Karpas-422 (cell line): ENCODE measurements around the gene USP22. TPM values are rescaled to one million over a fixed set of nuclear protein-coding genes. Genes with fewer than 3 reads are reported as not detected.

Source experiments
- DNase-seq: peaks from one replicate; pipeline ENCODE4 v3.0.0-alpha.2; 2015
- H2AFZ ChIP-seq: fragments of 200-600 bp; sonication (generic); 2 replicates; pipeline ENCODE4 v1.6.1; 2014; ENCODE audit warnings: antibody characterized with exemption, low read length, mixed read lengths
- H3K27ac ChIP-seq: fragments of 200-600 bp; sonication (generic); 2 replicates; pipeline ENCODE4 v1.5.1; 2014; ENCODE audit warnings: mild to moderate bottlenecking, low read length, moderate library complexity
- H3K27me3 ChIP-seq: fragments of 200-600 bp; sonication (generic); 2 replicates; pipeline ENCODE4 v1.6.1; 2014; ENCODE audit warnings: low read length, mixed read lengths
- H3K36me3 ChIP-seq: fragments of 200-600 bp; sonication (generic); 2 replicates; pipeline ENCODE4 v1.6.1; 2014; ENCODE audit warnings: low read length, mixed read lengths; ENCODE audit not compliant: insufficient read depth
- H3K4me1 ChIP-seq: fragments of 200-600 bp; sonication (generic); 2 replicates; pipeline ENCODE4 v1.6.1; 2014; ENCODE audit warnings: mild to moderate bottlenecking, low read length, mixed read lengths
- H3K4me2 ChIP-seq: fragments of 200-600 bp; sonication (generic); 2 replicates; pipeline ENCODE4 v1.6.1; 2014; ENCODE audit warnings: low read length, low read depth, mild to moderate bottlenecking; ENCODE audit not compliant: poor library complexity, severe bottlenecking
- H3K4me3 ChIP-seq: fragments of 200-600 bp; sonication (generic); 2 replicates; pipeline ENCODE4 v1.5.1; 2014; ENCODE audit warnings: mild to moderate bottlenecking, antibody characterized with exemption, low read length, mixed read lengths
- H3K79me2 ChIP-seq: fragments of 200-600 bp; sonication (generic); 2 replicates; pipeline ENCODE4 v1.6.1; 2014; ENCODE audit warnings: mild to moderate bottlenecking, low read length, mixed read lengths
- H3K9ac ChIP-seq: fragments of 200-600 bp; sonication (generic); 2 replicates; pipeline ENCODE4 v1.6.0; 2014; ENCODE audit warnings: low read length
- H3K9me2 ChIP-seq: fragments of 200-600 bp; sonication (generic), shearing (Covaris generic); replicated peaks from 2 replicates; pipeline ENCODE4 v1.6.0; 2014; ENCODE audit warnings: mild to moderate bottlenecking, low read length, moderate library complexity; ENCODE audit not compliant: insufficient read depth
- H3K9me3 ChIP-seq: fragments of 300-700, 200-600 bp; sonication (generic); 2 replicates; pipeline ENCODE4 v1.6.1; 2014; ENCODE audit warnings: low read length, mixed read lengths
- H4K20me1 ChIP-seq: fragments of 200-600 bp; sonication (generic); 2 replicates; pipeline ENCODE4 v1.6.1; 2014; ENCODE audit warnings: mild to moderate bottlenecking, antibody characterized with exemption, low read length, low read depth; ENCODE audit not compliant: insufficient read depth
- total RNA-seq: library from RNA; depleted of rRNA; stranded (reverse); fragments of >200 nt; shearing (Covaris generic); gene quantifications from 2 replicates; pipeline ENCODE4 v1.2.3, GENCODE V29; 2014; ENCODE audit warnings: low replicate concordance

Gene USP22
- total RNA-seq, 1 experiment from 2014 or later = 133 TPM

DNA sequence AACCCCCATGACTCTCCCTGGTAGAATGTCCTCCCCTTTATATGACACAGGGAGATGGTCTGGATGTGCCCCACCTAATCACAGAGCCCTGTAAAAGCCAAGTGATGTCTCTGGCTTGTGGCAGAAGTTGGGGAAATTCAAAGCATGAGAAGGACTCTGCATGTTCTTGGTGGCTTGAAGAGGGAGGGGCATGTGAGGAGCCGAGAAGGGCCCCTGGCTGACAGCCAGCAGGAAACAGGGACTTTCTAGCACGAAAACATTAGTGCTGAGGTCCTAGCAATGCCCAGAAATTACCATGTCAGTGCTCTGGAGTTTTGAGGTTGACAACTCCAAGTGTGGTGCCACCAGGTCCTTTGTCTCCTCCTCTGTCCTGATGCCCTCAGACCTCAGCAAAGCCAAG lies 75.9 kb downstream of the USP22 start:
- no peak overlapping the region for H2AFZ ChIP-seq
- H3K9me3 ChIP-seq = no peaks in the 10 kb centered on the region
- no peak overlapping the region for H3K4me2 ChIP-seq
- H3K79me2 ChIP-seq = no peaks in the 10 kb centered on the region
- DNase-seq = no peak
- H3K4me1 ChIP-seq = no peaks in the 10 kb centered on the region
- no peak overlapping the region for H3K4me3 ChIP-seq
- H3K9ac ChIP-seq = no peak overlapping the region
- H3K9me2 ChIP-seq = no peaks in the 10 kb centered on the region
- no peaks in the 10 kb centered on the region for H4K20me1 ChIP-seq
- no peaks in the 10 kb centered on the region for H3K36me3 ChIP-seq
- H3K27ac ChIP-seq = no peak overlapping the region
- no peaks in the 10 kb centered on the region for H3K27me3 ChIP-seq

GRCh38 chr17:20965492-20965891 lies 77.3 kb downstream of the USP22 start:
- Histone ChIP-seq H4K20me1 (no peaks in the 10 kb centered on the region), H2AFZ (no peak overlapping the region), H3K36me3 (no peaks in the 10 kb centered on the region), H3K9me3 (no peaks in the 10 kb centered on the region), H3K9ac (no peak overlapping the region), H3K9me2 (no peaks in the 10 kb centered on the region), H3K27me3 (no peaks in the 10 kb centered on the region), H3K4me2 (no peak overlapping the region), H3K79me2 (no peaks in the 10 kb centered on the region), H3K4me3 (no peak overlapping the region), H3K27ac (no peak overlapping the region), H3K4me1 (no peaks in the 10 kb centered on the region)
- DNase-seq = no peak

DNA sequence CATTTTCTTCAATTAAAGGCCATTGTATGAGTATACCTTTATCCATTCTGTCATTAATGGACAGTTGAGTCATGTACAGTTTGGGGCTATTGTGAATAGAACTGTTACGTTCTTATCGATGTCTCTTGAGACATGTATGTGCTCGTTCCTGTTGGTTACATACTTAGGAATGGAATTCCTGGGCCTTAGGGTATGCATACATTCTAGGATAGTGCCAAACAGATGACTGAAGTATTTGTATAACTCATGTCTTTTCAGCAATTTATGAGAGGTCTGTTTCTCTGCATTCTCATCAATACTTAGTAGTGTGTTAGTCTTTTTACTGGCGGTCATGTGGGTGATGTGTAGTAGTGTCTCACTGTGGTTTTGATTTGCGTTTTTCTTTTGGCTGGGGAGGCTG lies 81.2 kb downstream of the USP22 start:
- Histone ChIP-seq H3K4me1 (no peaks in the 10 kb centered on the region), H3K9me3 (no peaks in the 10 kb centered on the region), H3K79me2 (no peaks in the 10 kb centered on the region), H3K9me2 (no peaks in the 10 kb centered on the region), H2AFZ (no peak overlapping the region), H3K36me3 (no peaks in the 10 kb centered on the region), H3K4me2 (no peak overlapping the region), H3K27me3 (no peaks in the 10 kb centered on the region), H3K9ac (no peak overlapping the region), H3K27ac (no peak overlapping the region), H3K4me3 (no peak overlapping the region), H4K20me1 (no peaks in the 10 kb centered on the region)
- DNase-seq = no peak

- H3K4me1 ChIP-seq = no peaks in the 10 kb centered on the region
Measured at GRCh38 chr17:20960871-20961270, 81.9 kb downstream of the USP22 start.

DNA sequence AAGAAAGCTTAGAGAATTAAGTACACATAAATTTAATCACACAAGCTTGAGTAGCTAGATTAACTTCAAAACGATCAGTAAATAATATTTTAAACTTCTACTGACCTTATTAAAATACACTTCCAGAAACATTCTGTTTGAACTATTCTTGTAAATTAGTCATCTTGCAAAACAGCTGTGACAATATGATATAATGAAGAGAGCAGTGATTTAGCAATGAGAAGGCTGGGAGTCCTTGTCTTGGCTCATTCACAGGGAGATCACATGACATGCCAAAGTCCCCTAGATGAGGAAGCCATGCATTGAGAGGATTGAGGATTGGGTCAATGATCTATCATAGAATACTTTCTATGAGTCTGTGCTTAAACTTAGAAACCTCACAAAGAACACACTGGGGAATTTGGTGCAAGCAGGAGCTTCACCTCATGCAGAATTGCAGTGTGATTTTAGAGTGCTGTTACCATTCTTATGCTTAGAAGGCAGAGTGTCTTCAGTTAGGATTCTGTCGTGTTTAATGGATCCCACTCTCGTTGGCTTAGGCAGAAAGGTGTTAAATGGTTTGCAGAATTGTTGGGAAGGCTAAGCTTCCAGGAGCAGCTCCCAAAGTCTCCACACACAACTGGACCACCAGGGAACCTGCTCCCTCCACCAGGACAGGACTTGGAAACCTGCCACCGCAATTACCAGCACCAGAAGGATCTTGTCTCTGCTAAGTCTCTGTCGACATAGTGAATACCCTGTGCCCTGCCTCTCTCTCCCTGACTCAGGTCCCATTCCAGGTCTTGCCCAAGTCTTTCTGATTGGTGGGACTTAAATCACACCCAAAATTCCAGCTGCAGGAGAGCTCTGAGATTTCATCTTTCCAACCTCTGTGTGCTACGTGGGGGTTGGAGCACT lies 87.1 kb downstream of the USP22 start:
- no peak overlapping the region for H3K4me3 ChIP-seq
- no peaks in the 10 kb centered on the region for H3K79me2 ChIP-seq
- no peak overlapping the region for H3K27ac ChIP-seq
- no peak overlapping the region for H3K4me2 ChIP-seq
- no peaks in the 10 kb centered on the region for H3K9me2 ChIP-seq
- no peaks in the 10 kb centered on the region for H3K4me1 ChIP-seq
- H2AFZ ChIP-seq = no peak overlapping the region
- H3K27me3 ChIP-seq = no peaks in the 10 kb centered on the region
- no peak for DNase-seq
- no peaks in the 10 kb centered on the region for H3K36me3 ChIP-seq
- no peaks in the 10 kb centered on the region for H4K20me1 ChIP-seq
- H3K9ac ChIP-seq = no peak overlapping the region
- no peaks in the 10 kb centered on the region for H3K9me3 ChIP-seq

More at GRCh38 chr17:20960871-20961270, 81.9 kb downstream of the USP22 start:
- H3K27me3 ChIP-seq = no peaks in the 10 kb centered on the region
- no peak overlapping the region for H2AFZ ChIP-seq
- no peak overlapping the region for H3K27ac ChIP-seq
- no peak overlapping the region for H3K4me2 ChIP-seq
- DNase-seq = no peak
- H3K9me3 ChIP-seq = no peaks in the 10 kb centered on the region
- H3K36me3 ChIP-seq = no peaks in the 10 kb centered on the region
- no peaks in the 10 kb centered on the region for H3K9me2 ChIP-seq
- no peak overlapping the region for H3K4me3 ChIP-seq
- no peak overlapping the region for H3K9ac ChIP-seq
- H3K79me2 ChIP-seq = no peaks in the 10 kb centered on the region
- H4K20me1 ChIP-seq = no peaks in the 10 kb centered on the region

DNA sequence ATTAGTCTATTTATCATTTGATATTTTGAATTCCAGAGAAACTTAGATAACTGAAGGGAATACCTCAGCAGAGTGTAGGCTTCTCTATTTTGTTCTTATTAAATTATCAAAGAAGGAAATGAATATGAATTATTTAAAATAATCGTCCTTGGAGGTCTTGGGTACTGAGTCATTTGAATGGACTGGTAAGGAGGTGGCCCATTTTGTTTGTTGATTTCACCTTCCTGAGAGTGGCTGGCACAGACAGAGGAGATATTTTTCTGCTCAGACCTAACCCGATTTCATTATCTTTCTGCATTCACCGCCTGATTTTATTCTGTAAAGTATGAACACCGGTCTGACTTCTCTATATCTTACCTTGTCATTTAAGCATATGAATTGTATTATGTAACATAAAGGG lies 88.0 kb downstream of the USP22 start:
- no peaks in the 10 kb centered on the region for H4K20me1 ChIP-seq
- H3K79me2 ChIP-seq = no peaks in the 10 kb centered on the region
- no peak overlapping the region for H3K9ac ChIP-seq
- H3K9me3 ChIP-seq = no peaks in the 10 kb centered on the region
- no peaks in the 10 kb centered on the region for H3K4me1 ChIP-seq
- no peak overlapping the region for H2AFZ ChIP-seq
- no peaks in the 10 kb centered on the region for H3K27me3 ChIP-seq
- H3K9me2 ChIP-seq = no peaks in the 10 kb centered on the region
- H3K4me2 ChIP-seq = no peak overlapping the region
- H3K4me3 ChIP-seq = no peak overlapping the region
- no peak for DNase-seq
- no peak overlapping the region for H3K27ac ChIP-seq
- H3K36me3 ChIP-seq = no peaks in the 10 kb centered on the region

- Histone ChIP-seq H4K20me1 (no peaks in the 10 kb centered on the region), H3K27ac (no peak overlapping the region), H3K4me3 (no peak overlapping the region), H3K4me2 (no peak overlapping the region), H3K79me2 (no peaks in the 10 kb centered on the region), H3K27me3 (no peaks in the 10 kb centered on the region), H3K36me3 (no peaks in the 10 kb centered on the region), H3K9ac (no peak overlapping the region), H3K9me3 (no peaks in the 10 kb centered on the region), H3K4me1 (no peaks in the 10 kb centered on the region), H2AFZ (no peak overlapping the region), H3K9me2 (no peaks in the 10 kb centered on the region)
- DNase-seq = no peak
Measured at GRCh38 chr17:20952183-20952582, 90.6 kb downstream of the USP22 start.
